HepG2 (cell line): Measurements from ENCODE around the gene ACSL3.

Experiments used
- CTCF ChIP-seq: sonication (generic); formaldehyde crosslinking; IDR thresholded peaks from 2 replicates; pipeline ENCODE4 v1.5.0; 2020; ENCODE audit warnings: mild to moderate bottlenecking, missing genetic modification reagents, moderate library complexity
- FOSL1 ChIP-seq: sonication (generic); formaldehyde crosslinking; IDR thresholded peaks from 2 replicates; pipeline ENCODE4 v1.9.0; 2021; ENCODE audit warnings: missing genetic modification reagents, borderline replicate concordance
- LRRFIP1 ChIP-seq: sonication (generic); formaldehyde crosslinking; conservative IDR thresholded peaks from 2 replicates; pipeline ENCODE4 v1.4.0; 2020; ENCODE audit warnings: missing genetic modification reagents
- PHF8 ChIP-seq: sonication (generic); formaldehyde crosslinking; IDR thresholded peaks from 2 replicates; pipeline ENCODE4 v1.5.0; 2020; ENCODE audit warnings: missing genetic modification reagents
- SP4 ChIP-seq: sonication (generic); formaldehyde crosslinking; IDR thresholded peaks from 2 replicates; pipeline ENCODE4 v1.8.1; 2023; ENCODE audit warnings: mild to moderate bottlenecking, missing genetic modification reagents
- ZBTB34 ChIP-seq: sonication (generic); formaldehyde crosslinking; IDR thresholded peaks from 2 replicates; pipeline ENCODE4 v1.8.0; 2022; ENCODE audit warnings: mild to moderate bottlenecking, missing genetic modification reagents
- TF ChIP-seq, protein P1 (sequence below): sonication (generic); formaldehyde crosslinking; IDR thresholded peaks from 2 replicates; pipeline ENCODE4 v1.4.0; 2020; ENCODE audit warnings: missing genetic modification reagents
- TF ChIP-seq, protein P2 (sequence below): sonication (generic); formaldehyde crosslinking; IDR thresholded peaks from 2 replicates; pipeline ENCODE4 v1.4.0; 2020; ENCODE audit warnings: missing genetic modification reagents

- TF ChIP-seq CTCF (CRISPR knock-in tag), result no peak
- no peak for TF ChIP-seq ZBTB34 (CRISPR knock-in tag)
- no peak for TF ChIP-seq LRRFIP1 (CRISPR knock-in tag)
- no peak for TF ChIP-seq SP4 (CRISPR knock-in tag)
- no peak for TF ChIP-seq FOSL1 (CRISPR knock-in tag)
- TF ChIP-seq, protein P1, sequence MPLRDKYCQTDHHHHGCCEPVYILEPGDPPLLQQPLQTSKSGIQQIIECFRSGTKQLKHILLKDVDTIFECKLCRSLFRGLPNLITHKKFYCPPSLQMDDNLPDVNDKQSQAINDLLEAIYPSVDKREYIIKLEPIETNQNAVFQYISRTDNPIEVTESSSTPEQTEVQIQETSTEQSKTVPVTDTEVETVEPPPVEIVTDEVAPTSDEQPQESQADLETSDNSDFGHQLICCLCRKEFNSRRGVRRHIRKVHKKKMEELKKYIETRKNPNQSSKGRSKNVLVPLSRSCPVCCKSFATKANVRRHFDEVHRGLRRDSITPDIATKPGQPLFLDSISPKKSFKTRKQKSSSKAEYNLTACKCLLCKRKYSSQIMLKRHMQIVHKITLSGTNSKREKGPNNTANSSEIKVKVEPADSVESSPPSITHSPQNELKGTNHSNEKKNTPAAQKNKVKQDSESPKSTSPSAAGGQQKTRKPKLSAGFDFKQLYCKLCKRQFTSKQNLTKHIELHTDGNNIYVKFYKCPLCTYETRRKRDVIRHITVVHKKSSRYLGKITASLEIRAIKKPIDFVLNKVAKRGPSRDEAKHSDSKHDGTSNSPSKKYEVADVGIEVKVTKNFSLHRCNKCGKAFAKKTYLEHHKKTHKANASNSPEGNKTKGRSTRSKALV, result no peak
- no peak for TF ChIP-seq PHF8 (CRISPR knock-in tag)
- TF ChIP-seq, protein P2, sequence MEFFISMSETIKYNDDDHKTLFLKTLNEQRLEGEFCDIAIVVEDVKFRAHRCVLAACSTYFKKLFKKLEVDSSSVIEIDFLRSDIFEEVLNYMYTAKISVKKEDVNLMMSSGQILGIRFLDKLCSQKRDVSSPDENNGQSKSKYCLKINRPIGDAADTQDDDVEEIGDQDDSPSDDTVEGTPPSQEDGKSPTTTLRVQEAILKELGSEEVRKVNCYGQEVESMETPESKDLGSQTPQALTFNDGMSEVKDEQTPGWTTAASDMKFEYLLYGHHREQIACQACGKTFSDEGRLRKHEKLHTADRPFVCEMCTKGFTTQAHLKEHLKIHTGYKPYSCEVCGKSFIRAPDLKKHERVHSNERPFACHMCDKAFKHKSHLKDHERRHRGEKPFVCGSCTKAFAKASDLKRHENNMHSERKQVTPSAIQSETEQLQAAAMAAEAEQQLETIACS (CRISPR knock-in tag), result no peak
Measured at GRCh38 chr2:222813177-222813843, 47.5 kb upstream of the ACSL3 start.
